Measurements from ENCODE around the gene PSME3. TPM values are rescaled to one million over a fixed set of nuclear protein-coding genes. Genes with fewer than 3 reads are reported as not detected.

PSME3 gene
- total and polyA plus RNA-seq, 2 of the 13 experiments (the other 11 are each of a cell fraction or from before 2014, with no cell fraction given) = 66.3 to 135 TPM

GRCh38 chr17:42855048-42855596 lies 21.9 kb downstream of the PSME3 start (continued):
- TF ChIP-seq MAFF (IDR thresholded peaks at IDR 0.05; ENCODE audit: low read depth, low read length) (no peak), TFDP2 (CRISPR knock-in tag; IDR thresholded peaks at IDR 0.05) (peak; percentile 20; the same call in 1 of the 2 replicates), IRF2 (CRISPR knock-in tag; IDR thresholded peaks at IDR 0.05) (peak; percentile 31; the same call in 1 of the 2 replicates), AGO1 (IDR thresholded peaks at IDR 0.05; ENCODE audit: low read depth, low read length, poor library complexity, severe bottlenecking) (no peak), ZNF318 (CRISPR knock-in tag; IDR thresholded peaks at IDR 0.05) (no peak), TBP (CRISPR knock-in tag; IDR thresholded peaks at IDR 0.05) (no peak), ZNF263 (CRISPR knock-in tag; IDR thresholded peaks at IDR 0.05) (peak; percentile 51; the same call in 1 of the 2 replicates), BORCS8-MEF2B (CRISPR knock-in tag; IDR thresholded peaks at IDR 0.05) (0 out of 2 replicates have a peak, but pooled peaks have one; percentile 31), POLR2G (IDR thresholded peaks at IDR 0.05; ENCODE audit: low read depth, low read length) (no peak), FLYWCH1 (CRISPR knock-in tag; IDR thresholded peaks at IDR 0.05) (no peak), ZNF572 (CRISPR knock-in tag; IDR thresholded peaks at IDR 0.05) (no peak), TERF1 (CRISPR knock-in tag; IDR thresholded peaks at IDR 0.05) (no peak), ZNF17 (CRISPR knock-in tag; IDR thresholded peaks at IDR 0.05) (no peak), ZNF207 (IDR thresholded peaks at IDR 0.05; ENCODE audit: borderline replicate concordance) (no peak), ELF3 (CRISPR knock-in tag; IDR thresholded peaks at IDR 0.05) (peak; percentile 54; the same call in 1 of the 2 replicates), ZGPAT (CRISPR knock-in tag; IDR thresholded peaks at IDR 0.05) (peak; percentile 46; the same call in 1 of the 2 replicates), RXRB (CRISPR knock-in tag; IDR thresholded peaks at IDR 0.05; ENCODE audit: borderline replicate concordance) (peak; percentile 90), SATB2 (CRISPR knock-in tag; IDR thresholded peaks at IDR 0.05) (no peak)

Measured in HepG2 (cell line).